ENCODE data around the gene LAMB2.
A peak's percentile ranks its signal among the peaks of the same experiment; 100 is the strongest.

The LAMB2 gene

DNA sequence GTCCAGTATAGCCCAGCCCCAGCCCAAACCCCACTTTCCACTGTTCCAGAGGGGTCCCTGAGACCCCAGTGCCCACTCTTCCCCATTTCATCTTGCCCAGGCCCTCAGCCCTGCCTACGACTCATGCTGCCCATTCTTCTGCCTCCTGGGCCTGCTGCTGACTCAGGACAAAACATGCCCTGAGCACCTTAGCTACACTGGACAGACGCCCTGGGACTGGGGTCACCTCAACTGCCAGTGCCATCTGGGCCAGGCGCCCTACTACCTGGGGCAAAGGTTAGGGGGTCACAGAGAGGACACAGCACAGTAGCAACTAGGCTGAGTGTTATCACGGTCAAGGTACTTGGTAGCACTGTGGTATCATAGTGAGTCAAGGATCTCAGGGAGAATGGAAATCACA lies 2.6 kb upstream of the LAMB2 start:
- ATAC-seq (no peak), DNase-seq (no peak)
- Mint-ChIP-seq H3K4me1 (no peaks in the 10 kb centered on the region), H3K36me3 (ENCODE audit: low read depth) (no peaks in the 10 kb centered on the region), H3K4me3 (no peak overlapping the region), H3K27ac (no peak overlapping the region), H3K9me3 (no peaks in the 10 kb centered on the region), H3K27me3 (peaks cover 16% of the 10 kb centered on the region)

- no peak overlapping the region for H3K4me3 Mint-ChIP-seq
- no peaks in the 10 kb centered on the region for H3K9me3 Mint-ChIP-seq
- H3K27me3 Mint-ChIP-seq, result peaks cover 16% of the 10 kb centered on the region
- DNase-seq (no peak), ATAC-seq (no peak)
- H3K27ac Mint-ChIP-seq, result no peak overlapping the region
- no peaks in the 10 kb centered on the region for H3K4me1 Mint-ChIP-seq
- no peaks in the 10 kb centered on the region for H3K36me3 Mint-ChIP-seq (ENCODE audit: low read depth)
Measured at GRCh38 chr3:49134471-49135265, 1.8 kb upstream of the LAMB2 start.

GRCh38 chr3:49133226-49133951 lies 539 bp upstream of the LAMB2 start:
- H3K4me3 Mint-ChIP-seq, result no peak overlapping the region

DNA sequence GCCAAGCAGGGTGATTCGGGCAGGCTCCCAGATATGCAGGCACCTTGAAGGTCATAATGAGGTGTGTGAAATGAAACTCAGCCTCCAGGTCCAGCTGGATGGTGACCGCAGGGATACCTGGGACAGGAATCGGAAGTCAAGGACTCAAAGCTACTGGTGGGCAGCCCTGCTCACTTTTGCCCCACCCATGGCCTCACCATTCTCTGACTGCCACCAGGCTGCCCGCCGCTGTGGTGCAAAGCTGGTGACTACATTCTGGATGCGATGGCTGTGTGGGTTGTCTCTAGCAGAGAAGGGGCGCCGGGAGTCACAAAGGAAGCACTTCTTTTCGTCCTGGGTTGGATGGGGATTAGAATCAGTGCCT lies 795 bp downstream of the LAMB2 start:
- Mint-ChIP-seq H3K27me3 (peaks cover 16% of the 10 kb centered on the region), H3K36me3 (ENCODE audit: low read depth) (no peaks in the 10 kb centered on the region), H3K4me3 (no peak overlapping the region), H3K4me1 (no peaks in the 10 kb centered on the region), H3K27ac (no peak overlapping the region), H3K9me3 (no peaks in the 10 kb centered on the region)
- no peak for ATAC-seq
- DNase-seq, result no peak

More at GRCh38 chr3:49133226-49133951, 539 bp upstream of the LAMB2 start:
- H3K27me3 Mint-ChIP-seq, result peaks cover 16% of the 10 kb centered on the region
- no peaks in the 10 kb centered on the region for H3K9me3 Mint-ChIP-seq
- ATAC-seq (no peak), DNase-seq (no peak)
- no peaks in the 10 kb centered on the region for H3K4me1 Mint-ChIP-seq
- H3K27ac Mint-ChIP-seq, result no peak overlapping the region
- no peaks in the 10 kb centered on the region for H3K36me3 Mint-ChIP-seq (ENCODE audit: low read depth)

DNA sequence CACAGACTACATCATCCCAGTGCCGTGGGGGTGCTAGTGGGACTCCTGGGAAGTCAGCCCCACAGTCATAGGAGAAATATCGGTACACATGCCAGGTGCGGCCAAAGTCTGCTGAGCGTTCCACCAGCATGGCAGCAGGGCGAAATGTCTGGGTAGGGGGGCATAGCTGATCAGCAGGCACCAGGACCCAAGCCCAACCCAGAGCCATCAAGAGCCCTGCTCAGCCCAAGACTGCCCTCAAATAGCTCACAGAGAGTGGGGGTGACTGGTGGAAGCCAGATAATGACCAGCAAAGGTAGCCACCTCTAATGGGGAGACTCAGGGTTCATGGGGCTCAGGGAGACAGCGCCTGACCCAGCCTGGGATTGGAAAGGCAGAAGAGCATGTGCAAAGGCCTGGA lies 1.3 kb downstream of the LAMB2 start:
- Mint-ChIP-seq H3K36me3 (ENCODE audit: low read depth) (no peaks in the 10 kb centered on the region), H3K9me3 (no peaks in the 10 kb centered on the region), H3K4me3 (no peak overlapping the region), H3K27ac (no peak overlapping the region), H3K27me3 (peaks cover 16% of the 10 kb centered on the region), H3K4me1 (no peaks in the 10 kb centered on the region)
- no peak for DNase-seq
- ATAC-seq, result no peak

DNA sequence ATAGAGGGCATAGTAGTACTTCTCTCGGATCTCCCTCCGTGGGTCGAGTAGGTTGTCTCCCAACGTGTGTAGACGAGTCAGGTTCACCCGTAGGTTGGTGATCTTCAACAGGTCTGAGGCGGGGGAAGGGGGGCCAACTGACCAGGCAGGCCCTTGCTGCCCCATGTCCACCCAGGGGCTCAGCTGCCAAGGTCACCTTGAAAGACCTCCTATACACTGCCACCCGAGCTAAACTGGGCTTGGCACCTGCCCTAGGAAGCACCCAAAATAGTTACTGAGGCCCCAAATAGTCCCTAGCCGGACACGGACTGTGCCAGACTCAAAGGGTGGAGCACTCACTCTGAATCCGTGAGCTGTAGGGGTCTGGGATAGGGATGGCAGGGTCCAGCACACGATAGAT lies 1.8 kb downstream of the LAMB2 start:
- no peak for ATAC-seq
- H3K27ac Mint-ChIP-seq, result no peak overlapping the region
- H3K27me3 Mint-ChIP-seq, result peaks cover 16% of the 10 kb centered on the region
- no peaks in the 10 kb centered on the region for H3K36me3 Mint-ChIP-seq (ENCODE audit: low read depth)
- no peaks in the 10 kb centered on the region for H3K4me1 Mint-ChIP-seq
- H3K9me3 Mint-ChIP-seq, result no peaks in the 10 kb centered on the region
- DNase-seq, result no peak
- no peak overlapping the region for H3K4me3 Mint-ChIP-seq

GRCh38 chr3:49124991-49125670 lies 7.7 kb downstream of the LAMB2 start:
- Mint-ChIP-seq H3K27ac (no peak overlapping the region), H3K36me3 (ENCODE audit: low read depth) (no peaks in the 10 kb centered on the region), H3K4me1 (peaks cover 4% of the 10 kb centered on the region), H3K27me3 (no peaks in the 10 kb centered on the region), H3K9me3 (no peaks in the 10 kb centered on the region), H3K4me3 (no peak overlapping the region)
- no peak for ATAC-seq
- DNase-seq, result no peak

DNA sequence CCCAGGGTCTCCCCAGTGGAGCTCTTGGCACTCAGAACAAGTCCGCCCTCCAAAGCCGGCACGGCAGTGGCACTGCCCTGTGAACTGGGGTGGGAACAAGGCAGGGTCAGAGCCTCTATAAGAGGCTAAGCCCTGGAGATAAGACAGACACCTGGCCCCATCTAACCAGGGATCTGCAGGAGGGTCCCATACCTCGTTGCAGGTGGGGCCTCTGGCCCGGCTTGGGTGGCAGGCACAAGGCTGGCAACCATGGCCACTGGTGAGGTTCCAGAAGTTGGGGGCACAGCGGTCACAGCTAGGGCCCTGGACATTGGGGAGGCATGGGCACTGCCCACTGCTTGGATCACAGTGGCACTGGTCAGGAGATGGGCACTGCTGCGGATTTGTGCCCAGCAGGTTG lies 8.6 kb downstream of the LAMB2 start:
- ATAC-seq (no peak), DNase-seq (no peak)
- no peaks in the 10 kb centered on the region for H3K27me3 Mint-ChIP-seq
- no peaks in the 10 kb centered on the region for H3K36me3 Mint-ChIP-seq (ENCODE audit: low read depth)
- no peak overlapping the region for H3K4me3 Mint-ChIP-seq
- H3K9me3 Mint-ChIP-seq, result no peaks in the 10 kb centered on the region
- H3K4me1 Mint-ChIP-seq, result peaks cover 12% of the 10 kb centered on the region
- no peak overlapping the region for H3K27ac Mint-ChIP-seq

GRCh38 chr3:49123687-49124086 lies 9.2 kb downstream of the LAMB2 start:
- H3K36me3 Mint-ChIP-seq (ENCODE audit: low read depth), result peaks cover under 1% of the 10 kb centered on the region
- peaks cover 16% of the 10 kb centered on the region for H3K4me1 Mint-ChIP-seq
- H3K9me3 Mint-ChIP-seq, result no peaks in the 10 kb centered on the region
- no peak overlapping the region for H3K27ac Mint-ChIP-seq
- H3K27me3 Mint-ChIP-seq, result no peaks in the 10 kb centered on the region
- DNase-seq (no peak), ATAC-seq (no peak)
- H3K4me3 Mint-ChIP-seq, result no peak overlapping the region

DNA sequence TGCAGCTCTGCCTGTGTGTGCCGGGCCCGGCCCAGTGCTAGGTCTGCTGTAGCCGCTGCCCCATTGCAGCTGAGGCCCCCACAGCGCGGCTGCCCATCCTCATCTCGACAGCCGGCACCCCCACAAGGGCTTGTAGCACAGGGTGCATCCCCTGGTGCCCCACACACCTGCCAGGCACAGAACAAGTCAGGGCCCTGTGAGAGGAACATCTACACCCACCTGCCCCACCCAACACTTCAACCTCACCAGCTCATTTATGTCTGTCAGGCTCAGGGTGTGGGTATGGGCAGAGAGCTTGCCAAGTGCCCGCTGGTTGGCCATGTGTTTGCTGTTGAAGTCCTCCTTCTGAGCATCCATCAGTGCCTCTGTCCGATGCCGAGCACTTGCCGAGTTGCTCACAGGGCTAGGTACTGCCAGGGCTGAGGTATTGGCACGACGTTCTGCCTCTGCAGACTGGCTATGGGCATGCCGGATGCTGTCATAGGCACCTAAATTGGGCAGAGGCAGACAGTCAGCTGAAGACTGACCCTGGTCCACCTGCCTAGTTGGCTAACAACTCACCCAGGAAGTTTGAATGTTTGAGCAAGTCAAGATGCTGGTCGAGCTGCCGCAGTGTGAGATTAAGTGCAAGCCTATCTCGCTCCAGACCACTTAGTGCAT lies 9.8 kb downstream of the LAMB2 start:
- DNase-seq (no peak), ATAC-seq (no peak)
- H3K27ac Mint-ChIP-seq, result no peak overlapping the region
- H3K36me3 Mint-ChIP-seq (ENCODE audit: low read depth), result peaks cover 4% of the 10 kb centered on the region
- peaks cover 16% of the 10 kb centered on the region for H3K4me1 Mint-ChIP-seq
- H3K27me3 Mint-ChIP-seq, result no peaks in the 10 kb centered on the region
- no peaks in the 10 kb centered on the region for H3K9me3 Mint-ChIP-seq
- no peak overlapping the region for H3K4me3 Mint-ChIP-seq

- Mint-ChIP-seq H3K9me3 (no peaks in the 10 kb centered on the region), H3K27ac (peak overlapping the region; percentile 88), H3K27me3 (no peaks in the 10 kb centered on the region), H3K4me3 (no peak overlapping the region), H3K36me3 (ENCODE audit: low read depth) (peaks cover 10% of the 10 kb centered on the region), H3K4me1 (peaks cover 16% of the 10 kb centered on the region)
- DNase-seq (no peak), ATAC-seq (no peak)
Measured at GRCh38 chr3:49122451-49122850, 10.4 kb downstream of the LAMB2 start.

DNA sequence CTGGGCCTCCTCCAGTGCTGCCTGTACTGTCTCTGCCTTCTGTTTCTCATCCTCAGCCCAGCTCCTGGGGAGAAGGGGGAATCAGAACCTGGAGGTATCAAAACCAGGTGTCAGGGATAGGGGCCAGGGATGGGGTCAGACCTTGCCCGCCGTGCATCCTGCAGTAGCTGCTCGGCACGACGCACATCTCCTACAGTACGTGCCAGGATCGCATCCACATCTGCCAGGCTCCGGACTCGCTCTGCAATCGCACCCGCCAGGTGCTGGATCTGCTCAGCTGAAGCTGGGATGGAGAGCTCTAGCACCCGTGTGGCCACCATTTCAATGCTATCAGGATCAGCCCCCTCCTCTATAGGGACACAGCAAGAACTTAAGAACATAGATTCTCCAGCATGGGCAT lies 10.8 kb downstream of the LAMB2 start:
- Mint-ChIP-seq H3K4me3 (no peak overlapping the region), H3K9me3 (no peaks in the 10 kb centered on the region), H3K36me3 (ENCODE audit: low read depth) (peaks cover 12% of the 10 kb centered on the region), H3K27me3 (no peaks in the 10 kb centered on the region), H3K27ac (peak overlapping the region; percentile 88), H3K4me1 (peaks cover 16% of the 10 kb centered on the region)
- no peak for ATAC-seq
- no peak for DNase-seq

DNA sequence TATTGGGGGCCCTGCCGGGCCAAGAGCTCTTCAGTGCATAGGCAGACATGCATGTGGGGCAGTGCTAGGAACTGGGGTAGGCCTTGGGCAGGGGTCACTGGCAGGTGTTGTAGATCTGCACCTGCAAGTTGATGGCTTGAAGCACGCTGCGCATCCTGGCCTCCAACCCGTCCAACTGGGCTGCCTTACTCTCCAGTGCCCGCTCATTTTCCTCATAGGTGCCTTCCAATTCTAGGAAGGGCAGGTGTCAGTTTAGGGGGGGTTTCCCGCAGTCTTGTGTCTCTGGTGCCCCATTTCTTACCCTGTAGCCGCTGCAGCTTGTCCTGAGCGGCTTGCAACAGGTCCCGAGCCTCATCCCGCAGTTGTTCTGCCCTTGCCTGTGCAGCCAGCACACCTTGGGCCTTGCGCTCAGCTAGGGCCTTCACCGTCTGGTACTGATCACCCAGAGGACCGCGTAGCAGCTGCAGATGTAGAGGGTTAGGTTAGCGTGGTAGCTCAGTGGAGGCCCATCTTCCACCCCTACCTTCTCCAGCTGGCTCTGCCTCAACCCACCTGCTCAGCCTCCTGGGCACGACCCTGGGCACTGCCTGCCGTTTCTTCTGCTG lies 11.6 kb downstream of the LAMB2 start:
- DNase-seq (no peak), ATAC-seq (no peak)
- Mint-ChIP-seq H3K27ac (peak overlapping the region; percentile 88), H3K4me1 (peaks cover 16% of the 10 kb centered on the region), H3K36me3 (ENCODE audit: low read depth) (peaks cover 17% of the 10 kb centered on the region), H3K27me3 (no peaks in the 10 kb centered on the region), H3K4me3 (peak overlapping the region; percentile 89), H3K9me3 (no peaks in the 10 kb centered on the region)

DNA sequence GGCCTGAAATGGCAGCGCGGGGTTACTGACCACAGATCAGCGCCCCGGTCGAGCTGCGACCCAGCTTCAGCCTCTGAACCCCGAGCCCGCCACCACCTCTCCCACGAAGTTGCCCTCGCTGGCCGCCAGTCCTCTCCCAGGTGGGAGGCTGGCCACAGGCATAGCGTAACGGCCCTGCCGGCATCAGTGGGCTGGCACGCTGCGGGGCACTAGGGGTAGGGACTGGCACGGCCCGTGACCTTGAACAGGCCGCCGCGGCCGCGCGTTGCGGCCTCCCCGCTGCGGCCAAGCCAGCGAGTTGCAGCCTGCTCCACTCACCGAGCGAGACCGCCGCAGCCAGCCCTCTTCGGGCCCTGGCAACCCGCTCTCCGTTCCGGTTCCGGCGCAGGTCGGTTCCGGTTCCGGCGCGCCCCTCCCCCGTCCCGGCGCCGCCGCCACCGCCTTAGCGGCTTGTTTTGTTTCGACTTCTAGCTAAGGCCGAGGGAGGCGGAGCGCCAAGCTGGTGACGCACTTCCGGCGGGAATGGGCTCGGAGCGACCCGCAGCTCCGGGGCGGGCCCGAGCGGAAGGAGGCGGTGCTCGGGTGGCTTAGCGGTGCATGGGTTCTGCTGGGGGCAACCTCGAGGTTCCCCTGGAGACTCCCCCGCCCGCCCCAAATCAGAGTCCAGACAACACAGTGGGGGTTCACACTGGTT lies 12.3 kb downstream of the LAMB2 start, which contains the start of gene USP19:
Gene USP19, minus strand, starts transcription at position 386 of the 694 bp plus-strand sequence. CDS start 1,678 bp downstream, outside the sequence.
- Mint-ChIP-seq H3K27me3 (no peaks in the 10 kb centered on the region), H3K36me3 (ENCODE audit: low read depth) (peaks cover 21% of the 10 kb centered on the region), H3K4me3 (peak within 1 kb of the TSS; percentile 89), H3K4me1 (peaks cover 16% of the 10 kb centered on the region), H3K9me3 (no peaks in the 10 kb centered on the region), H3K27ac (peak within 1 kb of the TSS; percentile 88)
- peak; percentile 96 for DNase-seq
- peak; percentile 95 for ATAC-seq

Measured in activated naive CD8-positive, alpha-beta T cell treated with anti-CD3 and anti-CD28 coated beads, Interleukin-2, amount 50 U/mL, for 24 hours (primary cell).